Stimulated activated CD4-positive, alpha-beta T cell treated with anti-CD3 and anti-CD28 coated beads, Interleukin-1b, Interleukin-23, amount 100 ng/mL, for 1 hour (primary cell): ENCODE results near the gene PIK3R6.

Experiments used
- DNase-seq, 2 donors: peaks; one replicate each; pipeline ENCODE4 v3.0.0-alpha.2; 2020; ENCODE audit warnings: low read depth in 2 of 2

Gene PIK3R6

GRCh38 chr17:8894202-8894671 lies 26.8 kb upstream of the PIK3R6 start:
- DNase-seq: no peak

GRCh38 chr17:8893621-8894201 lies 26.2 kb upstream of the PIK3R6 start:
- no peak for DNase-seq

- DNase-seq: no peak
Observed at GRCh38 chr17:8893059-8893458, 25.6 kb upstream of the PIK3R6 start.

- no peak for DNase-seq
Observed at GRCh38 chr17:8892338-8892690, 24.8 kb upstream of the PIK3R6 start.

GRCh38 chr17:8890671-8891070 lies 23.2 kb upstream of the PIK3R6 start:
- DNase-seq: no peak

- no peak for DNase-seq
Observed at GRCh38 chr17:8889458-8890210, 22.2 kb upstream of the PIK3R6 start.

- DNase-seq: no peak
Observed at GRCh38 chr17:8888704-8889302, 21.3 kb upstream of the PIK3R6 start.

GRCh38 chr17:8887834-8888703 lies 20.6 kb upstream of the PIK3R6 start:
- DNase-seq: no peak

GRCh38 chr17:8887301-8887700 lies 19.8 kb upstream of the PIK3R6 start:
- no peak for DNase-seq

GRCh38 chr17:8885967-8886684 lies 18.7 kb upstream of the PIK3R6 start:
- no peak for DNase-seq

GRCh38 chr17:8885163-8885966 lies 17.9 kb upstream of the PIK3R6 start:
- peak; percentile 17 to 34 for DNase-seq

GRCh38 chr17:8884336-8884990 lies 17.0 kb upstream of the PIK3R6 start:
- DNase-seq: no peak

GRCh38 chr17:8883353-8883752 lies 15.9 kb upstream of the PIK3R6 start:
- no peak for DNase-seq

GRCh38 chr17:8881606-8882005 lies 14.1 kb upstream of the PIK3R6 start:
- no peak for DNase-seq

GRCh38 chr17:8880466-8880865 lies 13.0 kb upstream of the PIK3R6 start:
- no peak for DNase-seq

GRCh38 chr17:8879410-8879809 lies 11.9 kb upstream of the PIK3R6 start:
- DNase-seq: no peak

GRCh38 chr17:8877984-8878383 lies 10.5 kb upstream of the PIK3R6 start:
- no peak for DNase-seq

GRCh38 chr17:8875957-8876356 lies 8.5 kb upstream of the PIK3R6 start:
- DNase-seq: no peak

GRCh38 chr17:8875436-8875835 lies 8.0 kb upstream of the PIK3R6 start:
- DNase-seq: no peak
